CD4-positive, CD25-positive, alpha-beta regulatory T cell (primary cell): ENCODE data around the gene FAM20A. TPM values are rescaled to one million over a fixed set of nuclear protein-coding genes. Genes with fewer than 3 reads are reported as not detected.

Experiments
- ATAC-seq, 2 donors: fragments of 150-1000 bp; cut with Tn5 transposase; one replicate each; pipeline ENCODE4 v1.10.0; 2021; ENCODE audit warnings: low read depth in 2 of 2, moderate number of reproducible peaks in 2 of 2, moderate library complexity in 1 of 2
- DNase-seq, 3 donors: peaks; one replicate each; pipeline versions ENCODE4 v3.0.0 to v3.0.0-alpha.2; 2012 to 2022; ENCODE audit warnings: mixed read lengths in 1 of 3
- H3K27ac ChIP-seq: one replicate; pipeline ENCODE4 v1.7.0; 2013; ENCODE audit warnings: mild to moderate bottlenecking, low read length; ENCODE audit not compliant: insufficient read depth, poor library complexity, severe bottlenecking
- H3K27me3 ChIP-seq: one replicate; pipeline ENCODE4 v1.7.0; 2013; ENCODE audit warnings: low read length; ENCODE audit not compliant: control insufficient read depth, insufficient read depth
- H3K36me3 ChIP-seq: one replicate; pipeline ENCODE4 v1.7.0; 2013; ENCODE audit warnings: mild to moderate bottlenecking, low read length, moderate library complexity; ENCODE audit not compliant: control insufficient read depth, insufficient read depth
- H3K4me1 ChIP-seq: 2 replicates; pipeline ENCODE4 v1.7.0; 2013; ENCODE audit warnings: mild to moderate bottlenecking, low read length; ENCODE audit not compliant: insufficient read depth, control insufficient read depth, poor library complexity, severe bottlenecking
- H3K4me3 ChIP-seq: one replicate; pipeline ENCODE4 v1.7.0; 2013; ENCODE audit warnings: low read depth, mild to moderate bottlenecking, low read length, moderate library complexity
- H3K9me3 ChIP-seq, 2 experiments: 1 replicate in 1 of 2; 2 replicates in 1 of 2; pipeline ENCODE4 v1.7.0; 2013; ENCODE audit warnings: low read length in 2 of 2, mild to moderate bottlenecking in 1 of 2, moderate library complexity in 1 of 2; ENCODE audit not compliant: control insufficient read depth in 2 of 2
- H3K27ac Mint-ChIP-seq, 3 donors: one replicate each; pipeline ENCODE4 v1.8.0; 2020 to 2022; ENCODE audit warnings: mild to moderate bottlenecking in 3 of 3, mixed read lengths in 3 of 3, moderate library complexity in 2 of 3
- H3K27me3 Mint-ChIP-seq: one replicate; pipeline ENCODE4 v1.8.0; 2022; ENCODE audit warnings: mild to moderate bottlenecking, mixed read lengths
- H3K36me3 Mint-ChIP-seq: one replicate; pipeline ENCODE4 v1.8.0; 2020; ENCODE audit warnings: mixed read lengths
- H3K4me1 Mint-ChIP-seq, 4 donors: one replicate each; pipeline ENCODE4 v1.8.0; 2020 to 2022; ENCODE audit warnings: mixed read lengths in 4 of 4, mild to moderate bottlenecking in 1 of 4
- H3K4me3 Mint-ChIP-seq, 4 donors: one replicate each; pipeline ENCODE4 v1.8.0; 2020 to 2022; ENCODE audit warnings: mild to moderate bottlenecking in 4 of 4, mixed read lengths in 4 of 4, moderate library complexity in 3 of 4
- H3K9me3 Mint-ChIP-seq, 7 donors: one replicate each; pipeline ENCODE4 v1.8.0; 2020 to 2022; ENCODE audit warnings: mixed read lengths in 7 of 7, mild to moderate bottlenecking in 3 of 7, moderate library complexity in 2 of 7
- polyA plus RNA-seq, 4 donors: library from polyadenylated mRNA; unstranded; fragments of 300-500 nt; fragmentation: Illumina TruSeq; gene quantifications; one replicate each; pipeline ENCODE4 v1.2.3, GENCODE V29; 2021
- total RNA-seq: library from RNA; stranded (reverse); gene quantifications from one replicate; pipeline ENCODE4 v1.2.3, GENCODE V29; 2022

The FAM20A gene
- total and polyA plus RNA-seq, 5 donors from 2014 or later, result 0.11 TPM; not detected in 4

DNA sequence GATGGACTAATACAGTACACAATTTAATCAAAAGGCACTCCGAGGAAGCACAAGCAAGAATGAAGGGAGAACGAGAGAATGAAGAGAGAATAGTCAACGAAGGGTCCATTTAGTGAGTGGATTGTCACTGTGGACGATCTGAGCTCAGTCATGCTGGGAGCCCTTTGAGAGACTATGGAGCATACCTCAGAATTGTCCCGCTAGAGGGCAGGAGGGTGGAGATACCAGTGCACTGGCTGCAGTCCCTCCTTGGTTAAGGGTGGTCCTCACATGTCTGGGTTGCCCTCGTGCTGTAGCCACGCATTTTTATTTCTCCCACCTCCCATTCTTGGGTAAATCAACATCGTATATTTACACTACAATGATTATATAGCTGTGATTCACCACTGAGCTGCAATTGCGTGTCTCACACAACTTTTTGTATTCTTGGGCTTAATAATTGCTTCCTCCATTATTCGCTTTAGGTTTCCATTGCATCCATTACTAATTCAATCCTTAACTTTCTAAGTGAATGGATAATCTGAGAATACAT is 33.2 kb upstream of the FAM20A start:
- Mint-ChIP-seq H3K9me3 (peaks cover 0 to 4% (median 2%) of the 10 kb centered on the region in 7 donors), H3K36me3 (peaks cover 3% of the 10 kb centered on the region), H3K4me1 (no peaks in the 10 kb centered on the region), H3K27me3 (peaks cover 8% of the 10 kb centered on the region), H3K27ac (no peak overlapping the region), H3K4me3 (no peak overlapping the region)
- no peak for DNase-seq
- Histone ChIP-seq H3K4me1 (no peaks in the 10 kb centered on the region), H3K27ac (no peak overlapping the region), H3K36me3 (no peaks in the 10 kb centered on the region), H3K9me3 (no peaks in the 10 kb centered on the region), H3K4me3 (no peak overlapping the region), H3K27me3 (peaks cover 2% of the 10 kb centered on the region)
- no peak for ATAC-seq

DNA sequence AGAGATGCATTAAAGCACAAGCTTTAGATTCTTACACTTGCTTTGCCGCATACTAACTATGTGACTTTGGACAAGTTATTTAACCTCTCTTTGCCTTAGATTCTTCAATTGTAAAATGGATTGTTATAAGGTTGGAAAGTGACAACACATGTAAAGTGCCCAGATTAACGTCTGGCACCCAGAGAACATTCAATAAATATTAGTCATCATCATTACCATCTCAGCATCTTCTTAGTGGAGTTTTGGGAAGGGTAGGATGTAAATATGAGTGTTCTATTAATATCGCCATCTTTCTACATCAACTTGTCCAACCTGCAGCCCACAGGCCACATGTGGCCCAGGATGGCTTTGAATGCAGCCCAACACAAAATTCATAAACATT is 27.4 kb upstream of the FAM20A start:
- peaks cover 0 to 1% (median 0%) of the 10 kb centered on the region in 7 donors for H3K9me3 Mint-ChIP-seq
- H3K4me1 Mint-ChIP-seq, result no peaks in the 10 kb centered on the region
- peaks cover 4% of the 10 kb centered on the region for H3K27me3 Mint-ChIP-seq
- H3K27ac Mint-ChIP-seq, result no peak overlapping the region
- no peak for ATAC-seq
- H3K36me3 Mint-ChIP-seq, result no peaks in the 10 kb centered on the region
- no peaks in the 10 kb centered on the region for H3K36me3 ChIP-seq
- DNase-seq, result no peak
- no peak overlapping the region for H3K4me3 ChIP-seq
- H3K4me3 Mint-ChIP-seq, result no peak overlapping the region
- H3K9me3 ChIP-seq, result no peaks in the 10 kb centered on the region
- H3K27ac ChIP-seq, result no peak overlapping the region
- peaks cover 6% of the 10 kb centered on the region for H3K27me3 ChIP-seq
- no peaks in the 10 kb centered on the region for H3K4me1 ChIP-seq

DNA sequence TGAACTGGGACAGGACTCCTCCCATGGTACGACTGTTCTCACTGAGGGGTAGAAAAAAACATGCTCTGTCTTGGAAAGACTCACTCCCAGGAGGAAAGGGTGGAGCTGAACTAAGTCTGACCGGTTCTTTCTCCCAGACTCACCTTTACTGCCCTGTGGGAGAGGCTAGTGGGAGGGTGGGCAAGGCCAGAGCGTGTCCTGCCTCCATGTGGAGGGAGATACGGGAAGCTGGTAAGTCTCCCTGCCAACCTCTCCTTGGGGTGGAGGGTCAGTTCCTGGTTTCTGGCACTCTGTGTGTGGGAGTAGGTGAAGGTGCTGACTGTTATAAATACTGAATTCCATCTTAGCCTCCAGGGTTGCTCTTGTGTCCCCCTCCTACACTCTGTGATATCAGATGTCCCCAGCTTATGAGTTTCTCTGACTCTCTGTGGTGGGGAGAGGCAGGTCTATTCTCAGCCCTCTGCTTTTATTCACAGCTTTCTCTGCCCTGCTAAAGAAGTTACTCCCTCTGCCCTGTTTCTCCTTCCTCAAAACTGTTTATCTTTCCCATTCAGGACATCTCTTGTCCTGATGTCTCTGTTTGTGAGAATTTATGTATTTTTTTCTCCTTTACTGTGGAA is 26.9 kb upstream of the FAM20A start:
- ATAC-seq, result no peak
- Mint-ChIP-seq H3K27ac (no peak overlapping the region), H3K27me3 (peaks cover 4% of the 10 kb centered on the region), H3K9me3 (peaks cover 0 to 1% (median 0%) of the 10 kb centered on the region in 7 donors), H3K4me1 (no peaks in the 10 kb centered on the region), H3K36me3 (no peaks in the 10 kb centered on the region), H3K4me3 (no peak overlapping the region)
- no peaks in the 10 kb centered on the region for H3K9me3 ChIP-seq
- H3K27ac ChIP-seq, result no peak overlapping the region
- no peaks in the 10 kb centered on the region for H3K36me3 ChIP-seq
- no peak overlapping the region for H3K4me3 ChIP-seq
- no peak for DNase-seq
- H3K4me1 ChIP-seq, result no peaks in the 10 kb centered on the region
- peaks cover 6% of the 10 kb centered on the region for H3K27me3 ChIP-seq

DNA sequence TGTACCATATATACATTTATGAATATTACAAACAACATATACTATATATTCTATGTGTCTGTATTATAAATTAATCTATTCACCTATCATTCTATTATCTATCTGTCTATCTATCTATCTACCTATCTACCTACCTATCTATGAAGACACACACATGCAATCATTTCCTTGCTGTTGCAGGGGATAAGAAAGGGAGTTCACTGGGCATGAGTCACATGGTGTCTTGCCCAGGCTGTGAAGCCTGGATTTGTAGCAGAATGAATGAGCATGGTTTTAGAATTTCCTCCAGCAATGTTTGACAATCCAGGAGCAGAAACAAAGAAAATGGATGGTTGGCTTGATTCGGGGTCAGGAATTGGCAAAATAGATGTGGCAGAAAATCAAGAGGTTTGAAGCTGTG is 23.2 kb upstream of the FAM20A start:
- Histone ChIP-seq H3K27me3 (peaks cover 12% of the 10 kb centered on the region), H3K4me3 (no peak overlapping the region), H3K36me3 (no peaks in the 10 kb centered on the region), H3K4me1 (no peaks in the 10 kb centered on the region), H3K9me3 (no peaks in the 10 kb centered on the region), H3K27ac (no peak overlapping the region)
- DNase-seq (no peak), ATAC-seq (no peak)
- peaks cover 0 to 9% (median 0%) of the 10 kb centered on the region in 7 donors for H3K9me3 Mint-ChIP-seq
- no peak overlapping the region for H3K27ac Mint-ChIP-seq
- H3K4me3 Mint-ChIP-seq, result no peak overlapping the region
- no peaks in the 10 kb centered on the region for H3K4me1 Mint-ChIP-seq
- no peaks in the 10 kb centered on the region for H3K36me3 Mint-ChIP-seq
- peaks cover 4% of the 10 kb centered on the region for H3K27me3 Mint-ChIP-seq

DNA sequence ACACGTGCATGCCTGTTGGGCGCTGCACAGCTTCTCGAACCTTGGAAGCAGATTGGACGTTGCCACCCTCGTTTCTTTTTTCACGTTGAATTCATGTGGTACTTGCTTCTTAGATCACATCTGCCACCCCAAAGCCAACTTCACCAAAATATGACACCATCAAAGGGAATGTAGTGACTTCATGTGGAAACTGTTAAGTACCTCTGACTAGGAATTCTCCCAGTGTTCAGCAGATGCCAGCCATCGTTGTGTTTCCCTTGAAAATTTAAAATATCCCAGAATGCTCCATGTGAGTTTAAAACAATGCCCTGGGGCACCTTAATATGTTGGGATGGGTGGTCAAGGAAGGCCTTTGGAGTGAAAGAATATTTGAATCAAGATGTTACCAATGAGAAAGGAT is 22.6 kb upstream of the FAM20A start:
- H3K4me1 Mint-ChIP-seq, result no peaks in the 10 kb centered on the region
- Histone ChIP-seq H3K4me1 (no peaks in the 10 kb centered on the region), H3K9me3 (no peaks in the 10 kb centered on the region), H3K27me3 (peaks cover 12% of the 10 kb centered on the region), H3K4me3 (no peak overlapping the region), H3K36me3 (no peaks in the 10 kb centered on the region), H3K27ac (no peak overlapping the region)
- peaks cover 0 to 9% (median under 1%) of the 10 kb centered on the region in 7 donors for H3K9me3 Mint-ChIP-seq
- no peaks in the 10 kb centered on the region for H3K36me3 Mint-ChIP-seq
- no peak for ATAC-seq
- no peak overlapping the region for H3K4me3 Mint-ChIP-seq
- DNase-seq, result no peak
- peaks cover 5% of the 10 kb centered on the region for H3K27me3 Mint-ChIP-seq
- H3K27ac Mint-ChIP-seq, result no peak overlapping the region

DNA sequence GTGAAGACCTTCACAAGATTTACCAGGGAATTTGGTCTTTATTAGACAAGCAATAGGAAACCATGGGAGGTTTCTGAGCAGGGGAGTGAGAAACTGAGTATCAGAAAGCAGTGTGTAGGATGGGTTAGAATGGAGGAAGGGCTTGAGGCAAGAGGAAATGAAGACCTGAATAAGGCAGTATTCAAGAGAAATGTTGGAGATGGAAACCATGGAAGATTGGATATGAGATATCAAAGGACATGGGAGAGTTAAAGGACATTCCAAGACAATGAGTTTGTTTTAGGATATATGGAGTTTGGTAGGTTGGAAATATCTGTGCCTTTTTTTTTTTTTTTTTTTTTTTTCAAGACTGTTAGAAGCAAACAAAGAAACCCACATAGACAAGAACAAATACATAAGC is 21.3 kb upstream of the FAM20A start:
- DNase-seq (no peak), ATAC-seq (no peak)
- Histone ChIP-seq H3K27me3 (peaks cover 9% of the 10 kb centered on the region), H3K27ac (no peak overlapping the region), H3K36me3 (no peaks in the 10 kb centered on the region), H3K4me3 (no peak overlapping the region), H3K4me1 (no peaks in the 10 kb centered on the region), H3K9me3 (no peaks in the 10 kb centered on the region)
- H3K36me3 Mint-ChIP-seq, result no peaks in the 10 kb centered on the region
- H3K4me3 Mint-ChIP-seq, result no peak overlapping the region
- no peak overlapping the region for H3K27ac Mint-ChIP-seq
- peaks cover 6% of the 10 kb centered on the region for H3K27me3 Mint-ChIP-seq
- H3K4me1 Mint-ChIP-seq, result no peaks in the 10 kb centered on the region
- peaks cover 0 to 9% (median 3%) of the 10 kb centered on the region in 7 donors for H3K9me3 Mint-ChIP-seq

DNA sequence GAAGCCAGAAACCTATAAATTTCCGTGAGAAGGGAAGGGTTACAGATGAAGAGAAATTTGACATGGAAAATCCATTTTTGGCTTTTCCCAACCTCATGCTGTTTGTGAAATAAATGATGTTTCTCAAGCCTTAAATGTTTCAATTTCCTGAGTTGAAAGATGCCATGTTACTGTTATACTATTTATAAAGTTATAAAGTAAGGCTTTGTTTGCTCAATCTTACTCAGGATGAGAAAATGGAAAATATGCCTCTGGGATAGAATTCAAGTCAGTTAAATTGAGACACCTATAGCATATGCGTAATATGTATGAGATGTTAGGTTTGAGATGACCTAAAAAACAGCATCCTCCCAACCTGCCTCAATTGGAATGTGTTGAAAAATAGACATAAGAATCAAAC is 19.9 kb upstream of the FAM20A start:
- no peaks in the 10 kb centered on the region for H3K4me1 Mint-ChIP-seq
- H3K27me3 ChIP-seq, result peaks cover 13% of the 10 kb centered on the region
- H3K27ac ChIP-seq, result no peak overlapping the region
- H3K36me3 ChIP-seq, result no peaks in the 10 kb centered on the region
- no peak for ATAC-seq
- H3K9me3 ChIP-seq, result no peaks in the 10 kb centered on the region
- H3K36me3 Mint-ChIP-seq, result no peaks in the 10 kb centered on the region
- H3K9me3 Mint-ChIP-seq, result peaks cover 0 to 7% (median 3%) of the 10 kb centered on the region in 7 donors
- H3K4me3 ChIP-seq, result no peak overlapping the region
- no peak for DNase-seq
- no peak overlapping the region for H3K4me3 Mint-ChIP-seq
- no peak overlapping the region for H3K27ac Mint-ChIP-seq
- no peaks in the 10 kb centered on the region for H3K4me1 ChIP-seq
- peaks cover 13% of the 10 kb centered on the region for H3K27me3 Mint-ChIP-seq

DNA sequence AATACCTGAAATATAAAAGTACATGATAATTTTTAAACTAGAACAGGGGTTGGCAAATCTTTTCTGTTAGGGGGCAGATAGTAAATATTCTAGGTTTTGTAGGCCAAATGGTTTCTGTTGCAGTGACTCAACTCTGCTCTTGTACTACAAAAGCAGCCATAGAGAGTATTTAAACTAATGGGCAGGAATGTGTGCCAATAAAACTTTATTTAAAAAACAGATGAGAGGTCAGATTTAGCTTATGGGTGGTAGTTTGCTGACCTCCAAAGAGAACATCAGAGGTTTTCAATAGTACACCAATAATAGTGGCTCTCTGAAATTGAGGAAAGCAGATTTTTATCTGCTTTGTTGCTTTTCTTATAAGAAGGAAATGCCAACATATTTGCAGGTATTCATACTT is 15.2 kb upstream of the FAM20A start:
- H3K36me3 ChIP-seq, result no peaks in the 10 kb centered on the region
- ATAC-seq (no peak), DNase-seq (no peak)
- H3K27ac ChIP-seq, result no peak overlapping the region
- no peak overlapping the region for H3K4me3 ChIP-seq
- Mint-ChIP-seq H3K36me3 (no peaks in the 10 kb centered on the region), H3K4me3 (no peak overlapping the region), H3K9me3 (peaks cover 0 to 9% (median 4%) of the 10 kb centered on the region in 7 donors), H3K4me1 (no peaks in the 10 kb centered on the region), H3K27me3 (peaks cover 13% of the 10 kb centered on the region), H3K27ac (no peak overlapping the region)
- no peaks in the 10 kb centered on the region for H3K9me3 ChIP-seq
- H3K4me1 ChIP-seq, result no peaks in the 10 kb centered on the region
- H3K27me3 ChIP-seq, result peaks cover 17% of the 10 kb centered on the region
